Measurements from ENCODE around the gene RANBP10.

DNA sequence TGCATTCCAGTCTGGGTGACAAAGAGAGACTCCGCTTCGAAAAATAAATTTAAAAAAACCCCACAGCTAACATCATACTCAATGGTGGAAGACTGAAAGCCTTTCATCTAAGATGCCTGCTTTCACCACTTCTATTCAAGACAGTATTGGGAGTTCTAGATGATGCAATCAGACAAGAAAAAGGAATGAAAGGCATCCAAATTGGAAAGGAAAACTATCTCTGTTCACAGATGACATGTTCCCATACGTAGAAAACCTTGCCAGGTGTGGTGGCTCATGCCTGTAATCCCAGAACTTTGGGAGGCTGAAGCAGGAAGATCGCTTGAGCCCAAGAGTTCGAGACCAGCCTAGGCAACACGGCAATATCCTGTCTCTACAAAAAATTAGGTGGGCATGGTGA lies 31.1 kb downstream of the RANBP10 start:
- TF ChIP-seq, protein P1, sequence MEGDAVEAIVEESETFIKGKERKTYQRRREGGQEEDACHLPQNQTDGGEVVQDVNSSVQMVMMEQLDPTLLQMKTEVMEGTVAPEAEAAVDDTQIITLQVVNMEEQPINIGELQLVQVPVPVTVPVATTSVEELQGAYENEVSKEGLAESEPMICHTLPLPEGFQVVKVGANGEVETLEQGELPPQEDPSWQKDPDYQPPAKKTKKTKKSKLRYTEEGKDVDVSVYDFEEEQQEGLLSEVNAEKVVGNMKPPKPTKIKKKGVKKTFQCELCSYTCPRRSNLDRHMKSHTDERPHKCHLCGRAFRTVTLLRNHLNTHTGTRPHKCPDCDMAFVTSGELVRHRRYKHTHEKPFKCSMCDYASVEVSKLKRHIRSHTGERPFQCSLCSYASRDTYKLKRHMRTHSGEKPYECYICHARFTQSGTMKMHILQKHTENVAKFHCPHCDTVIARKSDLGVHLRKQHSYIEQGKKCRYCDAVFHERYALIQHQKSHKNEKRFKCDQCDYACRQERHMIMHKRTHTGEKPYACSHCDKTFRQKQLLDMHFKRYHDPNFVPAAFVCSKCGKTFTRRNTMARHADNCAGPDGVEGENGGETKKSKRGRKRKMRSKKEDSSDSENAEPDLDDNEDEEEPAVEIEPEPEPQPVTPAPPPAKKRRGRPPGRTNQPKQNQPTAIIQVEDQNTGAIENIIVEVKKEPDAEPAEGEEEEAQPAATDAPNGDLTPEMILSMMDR (IDR thresholded peaks at IDR 0.05; ENCODE audit: low read depth, low read length, missing input control): no peak
- TF ChIP-seq RXRA (IDR thresholded peaks at IDR 0.05): no peak
- no peak for TF ChIP-seq RAD21 (IDR thresholded peaks at IDR 0.05)
- TF ChIP-seq, protein P2, sequence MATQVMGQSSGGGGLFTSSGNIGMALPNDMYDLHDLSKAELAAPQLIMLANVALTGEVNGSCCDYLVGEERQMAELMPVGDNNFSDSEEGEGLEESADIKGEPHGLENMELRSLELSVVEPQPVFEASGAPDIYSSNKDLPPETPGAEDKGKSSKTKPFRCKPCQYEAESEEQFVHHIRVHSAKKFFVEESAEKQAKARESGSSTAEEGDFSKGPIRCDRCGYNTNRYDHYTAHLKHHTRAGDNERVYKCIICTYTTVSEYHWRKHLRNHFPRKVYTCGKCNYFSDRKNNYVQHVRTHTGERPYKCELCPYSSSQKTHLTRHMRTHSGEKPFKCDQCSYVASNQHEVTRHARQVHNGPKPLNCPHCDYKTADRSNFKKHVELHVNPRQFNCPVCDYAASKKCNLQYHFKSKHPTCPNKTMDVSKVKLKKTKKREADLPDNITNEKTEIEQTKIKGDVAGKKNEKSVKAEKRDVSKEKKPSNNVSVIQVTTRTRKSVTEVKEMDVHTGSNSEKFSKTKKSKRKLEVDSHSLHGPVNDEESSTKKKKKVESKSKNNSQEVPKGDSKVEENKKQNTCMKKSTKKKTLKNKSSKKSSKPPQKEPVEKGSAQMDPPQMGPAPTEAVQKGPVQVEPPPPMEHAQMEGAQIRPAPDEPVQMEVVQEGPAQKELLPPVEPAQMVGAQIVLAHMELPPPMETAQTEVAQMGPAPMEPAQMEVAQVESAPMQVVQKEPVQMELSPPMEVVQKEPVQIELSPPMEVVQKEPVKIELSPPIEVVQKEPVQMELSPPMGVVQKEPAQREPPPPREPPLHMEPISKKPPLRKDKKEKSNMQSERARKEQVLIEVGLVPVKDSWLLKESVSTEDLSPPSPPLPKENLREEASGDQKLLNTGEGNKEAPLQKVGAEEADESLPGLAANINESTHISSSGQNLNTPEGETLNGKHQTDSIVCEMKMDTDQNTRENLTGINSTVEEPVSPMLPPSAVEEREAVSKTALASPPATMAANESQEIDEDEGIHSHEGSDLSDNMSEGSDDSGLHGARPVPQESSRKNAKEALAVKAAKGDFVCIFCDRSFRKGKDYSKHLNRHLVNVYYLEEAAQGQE (IDR thresholded peaks at IDR 0.05): no peak
- no peak for TF ChIP-seq GABPA (IDR thresholded peaks at IDR 0.05 in 1 of 2, conservative IDR thresholded peaks at IDR 0.05 in 1 of 2)
- TF ChIP-seq, protein P3, sequence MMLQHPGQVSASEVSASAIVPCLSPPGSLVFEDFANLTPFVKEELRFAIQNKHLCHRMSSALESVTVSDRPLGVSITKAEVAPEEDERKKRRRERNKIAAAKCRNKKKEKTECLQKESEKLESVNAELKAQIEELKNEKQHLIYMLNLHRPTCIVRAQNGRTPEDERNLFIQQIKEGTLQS (IDR thresholded peaks at IDR 0.05): no peak
- TF ChIP-seq YY1 (IDR thresholded peaks at IDR 0.05): no peak
- TF ChIP-seq TAF1 (conservative IDR thresholded peaks at IDR 0.05): no peak
- TF ChIP-seq JUND (IDR thresholded peaks at IDR 0.05): no peak
- TF ChIP-seq SP1 (IDR thresholded peaks at IDR 0.05): no peak
- TF ChIP-seq, protein P4, sequence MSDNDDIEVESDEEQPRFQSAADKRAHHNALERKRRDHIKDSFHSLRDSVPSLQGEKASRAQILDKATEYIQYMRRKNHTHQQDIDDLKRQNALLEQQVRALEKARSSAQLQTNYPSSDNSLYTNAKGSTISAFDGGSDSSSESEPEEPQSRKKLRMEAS (IDR thresholded peaks at IDR 0.05): no peak
- no peak for TF ChIP-seq EGR1 (IDR thresholded peaks at IDR 0.05; ENCODE audit: low read depth in 2 of 2)

All from liver (tissue), 3 donors.